GM13976 (cell line): Measurements from ENCODE around the gene NDUFV1.

Experiments
- DNase-seq: peaks from one replicate; pipeline ENCODE4 v3.0.0; 2012; ENCODE audit warnings: low spot score
- CTCF ChIP-seq: IDR thresholded peaks from 2 replicates; pipeline ENCODE4 v1.5.1; 2012; ENCODE audit warnings: borderline replicate concordance, mild to moderate bottlenecking; ENCODE audit not compliant: insufficient read depth; ENCODE audit errors: extremely low read depth, missing control alignments, control extremely low read depth
- in situ Hi-C: fragments of 300-500 bp; cut with MboI; formaldehyde crosslinking; loops from one replicate; pipeline ENCODE4 v1.12.0; 2022; ENCODE audit warnings: low sequenced_read_pairs, mixed read lengths, inconsistent platforms; ENCODE audit not compliant: unreplicated experiment

NDUFV1 gene

GRCh38 chr11:67571443-67571842, 35.3 kb upstream of the NDUFV1 start:
- TF ChIP-seq CTCF, result no peak
- DNase-seq, result no peak
- in situ Hi-C loops, result no loop called here

- no peak for TF ChIP-seq CTCF
- no peak for DNase-seq
- in situ Hi-C loops, result no loop called here
Observed at GRCh38 chr11:67572305-67572704, 34.4 kb upstream of the NDUFV1 start.

GRCh38 chr11:67572747-67573419, 33.9 kb upstream of the NDUFV1 start:
- in situ Hi-C loops, result no loop called here
- no peak for DNase-seq
- TF ChIP-seq CTCF, result peak; percentile 78

- TF ChIP-seq CTCF, result no peak
- no peak for DNase-seq
- in situ Hi-C loops, result no loop called here
Observed at GRCh38 chr11:67574938-67575337, 31.8 kb upstream of the NDUFV1 start.

- TF ChIP-seq CTCF, result peak; percentile 26
- DNase-seq, result peak; percentile 60
- in situ Hi-C loops, result no loop called here
Observed at GRCh38 chr11:67576735-67577475, 29.8 kb upstream of the NDUFV1 start.

GRCh38 chr11:67577951-67578350, 28.8 kb upstream of the NDUFV1 start:
- in situ Hi-C loops, result no loop called here
- DNase-seq, result no peak
- TF ChIP-seq CTCF, result no peak
